Gastrocnemius medialis (tissue), 4 donors: ENCODE results near the gene ALDH2. TPM values are rescaled to one million over a fixed set of nuclear protein-coding genes. Genes with fewer than 3 reads are reported as not detected.

ENCODE experiments used
- ATAC-seq, 2 donors: fragments of 150-250 bp; one replicate each; pipeline ENCODE4 v1.9.1; 2016
- DNase-seq, 2 donors: peaks; one replicate each; pipeline ENCODE4 v3.0.0-alpha.2; 2019
- H3K27ac ChIP-seq, 4 donors: fragments of 200-600 bp; sonication (generic); 1 replicate in 1 of 4; 2 replicates in 3 of 4; pipeline ENCODE4 v1.5.1; 2016 to 2018; ENCODE audit warnings: mild to moderate bottlenecking in 2 of 4, moderate library complexity in 1 of 4
- H3K27me3 ChIP-seq, 3 donors: fragments of 200-600 bp; sonication (generic) in 2 of 3; 1 replicate in 1 of 3; 2 replicates in 2 of 3; pipeline versions ENCODE4 v1.5.1 to v1.6.0; 2016 to 2019; ENCODE audit warnings: mild to moderate bottlenecking in 1 of 3, moderate library complexity in 1 of 3
- H3K36me3 ChIP-seq, 2 donors: fragments of 200-600 bp; sonication (generic) in 1 of 2; one replicate each; pipeline ENCODE4 v1.5.1; 2017 to 2018
- H3K4me1 ChIP-seq, 2 donors: fragments of 200-600 bp; sonication (generic) in 1 of 2; one replicate each; pipeline ENCODE4 v1.5.1; 2016 to 2017; ENCODE audit warnings: mild to moderate bottlenecking in 2 of 2
- H3K4me3 ChIP-seq, 4 donors: fragments of 200-600 bp; sonication (generic) in 3 of 4; 1 replicate in 1 of 4; 2 replicates in 3 of 4; pipeline ENCODE4 v1.5.1; 2016 to 2019; ENCODE audit warnings: mild to moderate bottlenecking in 2 of 4
- H3K9me3 ChIP-seq, 3 donors: fragments of 200-600 bp; sonication (generic) in 2 of 3; 1 replicate in 1 of 3; 2 replicates in 2 of 3; pipeline ENCODE4 v1.5.1; 2016 to 2019
- POLR2A ChIP-seq, 2 donors: fragments of 450-650 bp; IDR thresholded peaks; one replicate each; pipeline ENCODE4 v1.6.1; 2017; ENCODE audit warnings: antibody characterized with exemption in 2 of 2, mild to moderate bottlenecking in 2 of 2, moderate library complexity in 2 of 2
- in situ Hi-C, 4 donors: fragments of 200-750 bp; cut with MboI; loops; one replicate each; pipeline versions ENCODE4 v1.15.0 to v1.8.0; 2017; ENCODE audit warnings: low sequenced_read_pairs in 4 of 4
- intact Hi-C: fragments of 100-400 bp; cut with DNase I; formaldehyde crosslinking; loops from one replicate; pipeline ENCODE4 v1.15.1; 2023; ENCODE audit warnings: low total_unique reads
- total RNA-seq, 4 donors: library from RNA; depleted of rRNA; stranded (reverse); fragments of >200 nt; gene quantifications; one replicate each; pipeline versions ENCODE4 v1.1.0 to v1.2.3, GENCODE V29; 2016
- TF ChIP-seq, protein P1 (sequence below), 5 experiments: fragments of 450-650 bp in 3 of 5; fragments of 200-600 bp in 2 of 5; sonication (generic) in 2 of 5; IDR thresholded peaks in 4 of 5; conservative IDR thresholded peaks in 1 of 5; 1 replicate in 4 of 5; 2 replicates in 1 of 5; pipeline ENCODE4 v1.5.1; 2016 to 2019; ENCODE audit warnings: antibody characterized with exemption in 5 of 5, mild to moderate bottlenecking in 3 of 5, moderate library complexity in 3 of 5

The ALDH2 gene
- total RNA-seq, 4 donors from 2014 or later, result 70.9 to 156 (median 89.9) TPM

DNA sequence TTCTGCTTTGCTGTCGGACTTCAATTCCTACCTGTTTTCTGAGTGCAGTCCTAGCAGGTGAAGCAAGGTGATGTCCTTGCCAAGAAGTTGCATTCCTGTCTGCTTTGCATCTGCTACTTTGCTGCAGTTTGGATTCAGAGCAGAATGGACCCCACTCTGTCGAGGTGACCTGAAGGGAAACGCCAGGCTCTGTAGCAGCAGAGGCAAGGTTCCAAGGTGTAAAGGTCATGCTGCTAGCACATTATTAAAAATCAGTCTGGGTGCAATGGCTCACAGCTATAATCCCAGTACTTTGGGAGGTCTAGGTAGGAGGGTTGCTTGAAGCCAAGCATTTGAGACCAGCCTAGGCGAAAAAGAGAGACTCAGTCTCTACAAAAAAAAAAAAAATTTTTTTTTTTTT lies 17.3 kb upstream of the ALDH2 start:
- ATAC-seq (no peak), DNase-seq (no peak)
- intact Hi-C loops, result no loop called here
- Histone ChIP-seq H3K4me3 (no peak overlapping the region), H3K36me3 (peaks cover 0 to 47% of the 10 kb centered on the region in 2 donors), H3K4me1 (peaks cover 3 to 5% of the 10 kb centered on the region in 2 donors), H3K9me3 (no peaks in the 10 kb centered on the region), H3K27ac (no peak overlapping the region), H3K27me3 (no peaks in the 10 kb centered on the region)
- in situ Hi-C loops, result loop anchor here in 1 of 4 donors (5.0 kb wide), 1 partner anchor 58 kb away; no protein-coding TSS in a partner anchor
- no peak for TF ChIP-seq POLR2A (IDR thresholded peaks at IDR 0.05)
- TF ChIP-seq, protein P1, sequence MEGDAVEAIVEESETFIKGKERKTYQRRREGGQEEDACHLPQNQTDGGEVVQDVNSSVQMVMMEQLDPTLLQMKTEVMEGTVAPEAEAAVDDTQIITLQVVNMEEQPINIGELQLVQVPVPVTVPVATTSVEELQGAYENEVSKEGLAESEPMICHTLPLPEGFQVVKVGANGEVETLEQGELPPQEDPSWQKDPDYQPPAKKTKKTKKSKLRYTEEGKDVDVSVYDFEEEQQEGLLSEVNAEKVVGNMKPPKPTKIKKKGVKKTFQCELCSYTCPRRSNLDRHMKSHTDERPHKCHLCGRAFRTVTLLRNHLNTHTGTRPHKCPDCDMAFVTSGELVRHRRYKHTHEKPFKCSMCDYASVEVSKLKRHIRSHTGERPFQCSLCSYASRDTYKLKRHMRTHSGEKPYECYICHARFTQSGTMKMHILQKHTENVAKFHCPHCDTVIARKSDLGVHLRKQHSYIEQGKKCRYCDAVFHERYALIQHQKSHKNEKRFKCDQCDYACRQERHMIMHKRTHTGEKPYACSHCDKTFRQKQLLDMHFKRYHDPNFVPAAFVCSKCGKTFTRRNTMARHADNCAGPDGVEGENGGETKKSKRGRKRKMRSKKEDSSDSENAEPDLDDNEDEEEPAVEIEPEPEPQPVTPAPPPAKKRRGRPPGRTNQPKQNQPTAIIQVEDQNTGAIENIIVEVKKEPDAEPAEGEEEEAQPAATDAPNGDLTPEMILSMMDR (IDR thresholded peaks at IDR 0.05 in 4 of 5, conservative IDR thresholded peaks at IDR 0.05 in 1 of 5), result no peak

GRCh38 chr12:111753144-111753881 lies 13.4 kb upstream of the ALDH2 start:
- in situ Hi-C loops (loop anchor here in 1 of 4 donors (5.0 kb wide), 1 partner anchor 34 kb away; no protein-coding TSS in a partner anchor), intact Hi-C loops (loop anchor here (1.0 kb wide), 2 partner anchors 35 to 60 kb away; no protein-coding TSS in a partner anchor)
- no peaks in the 10 kb centered on the region for H3K9me3 ChIP-seq
- DNase-seq (peak in 1 of 2 donors; percentile 61), ATAC-seq (peak; percentile 65 to 76)
- peaks cover 24 to 27% of the 10 kb centered on the region in 2 donors for H3K4me1 ChIP-seq
- no peaks in the 10 kb centered on the region for H3K27me3 ChIP-seq
- H3K36me3 ChIP-seq, result peaks cover 0 to 10% of the 10 kb centered on the region in 2 donors
- TF ChIP-seq, protein P1 (IDR thresholded peaks at IDR 0.05 in 4 of 5, conservative IDR thresholded peaks at IDR 0.05 in 1 of 5), result peak; percentile 69 to 90 (median 80)
- no peak for TF ChIP-seq POLR2A (IDR thresholded peaks at IDR 0.05)
- H3K4me3 ChIP-seq, result no peak overlapping the region
- peak overlapping the region in 3 of 4 donors; percentile 14 to 60 (median 28) for H3K27ac ChIP-seq

GRCh38 chr12:111754671-111755070 lies 12.1 kb upstream of the ALDH2 start:
- Histone ChIP-seq H3K27ac (peak overlapping the region; percentile 10 to 60 (median 26)), H3K36me3 (peaks cover 0 to 2% of the 10 kb centered on the region in 2 donors), H3K4me1 (peaks cover 29 to 32% of the 10 kb centered on the region in 2 donors), H3K9me3 (no peaks in the 10 kb centered on the region), H3K4me3 (no peak overlapping the region), H3K27me3 (no peaks in the 10 kb centered on the region)
- peak in 1 of 2 donors; percentile 52 for ATAC-seq
- in situ Hi-C loops (loop anchor here in 3 of 4 donors (5.0 kb wide), 3 partner anchors 33 to 58 kb away; no protein-coding TSS in a partner anchor), intact Hi-C loops (no loop called here)
- peak in 1 of 2 donors; percentile 61 for DNase-seq
- no peak for TF ChIP-seq POLR2A (IDR thresholded peaks at IDR 0.05)
- TF ChIP-seq, protein P1 (IDR thresholded peaks at IDR 0.05 in 4 of 5, conservative IDR thresholded peaks at IDR 0.05 in 1 of 5), result no peak

GRCh38 chr12:111756196-111756595 lies 10.5 kb upstream of the ALDH2 start:
- in situ Hi-C loops (loop anchor here in 2 of 4 donors (5.0 kb wide), 2 partner anchors 41 to 56 kb away; no protein-coding TSS in a partner anchor), intact Hi-C loops (no loop called here)
- Histone ChIP-seq H3K36me3 (no peaks in the 10 kb centered on the region), H3K9me3 (no peaks in the 10 kb centered on the region), H3K4me1 (peaks cover 29 to 32% of the 10 kb centered on the region in 2 donors), H3K27me3 (no peaks in the 10 kb centered on the region), H3K27ac (no peak overlapping the region), H3K4me3 (no peak overlapping the region)
- DNase-seq (no peak), ATAC-seq (no peak)
- TF ChIP-seq, protein P1 (IDR thresholded peaks at IDR 0.05 in 4 of 5, conservative IDR thresholded peaks at IDR 0.05 in 1 of 5), result no peak
